H9 (cell line): ENCODE results near the gene TSPEAR. TPM values are rescaled to one million over a fixed set of nuclear protein-coding genes. Genes with fewer than 3 reads are reported as not detected.

ENCODE experiments used
- DNase-seq: peaks from one replicate; pipeline ENCODE4 v3.0.0-alpha.2; 2017
- H2AFZ ChIP-seq: one replicate; pipeline ENCODE4 v1.6.1; 2013; ENCODE audit warnings: mild to moderate bottlenecking, low read length, control low read depth, moderate library complexity
- H2AK5ac ChIP-seq: 2 replicates; pipeline ENCODE4 v1.6.1; 2013; ENCODE audit warnings: low read length, control low read depth, mixed read lengths; ENCODE audit not compliant: insufficient read length
- H2BK120ac ChIP-seq: one replicate; pipeline ENCODE4 v1.6.1; 2013; ENCODE audit warnings: low read depth, mild to moderate bottlenecking, low read length, control low read depth, inconsistent platforms; ENCODE audit not compliant: poor library complexity, severe bottlenecking
- H2BK12ac ChIP-seq: 2 replicates; pipeline ENCODE4 v1.6.1; 2013; ENCODE audit warnings: low read length, control low read depth, mixed read lengths, low read depth; ENCODE audit not compliant: insufficient read length
- H2BK15ac ChIP-seq: 2 replicates; pipeline ENCODE4 v1.6.1; 2013; ENCODE audit warnings: low read depth, low read length, control low read depth
- H2BK20ac ChIP-seq: one replicate; pipeline ENCODE4 v1.6.1; 2013; ENCODE audit warnings: low read depth, mild to moderate bottlenecking, low read length, control low read depth, inconsistent platforms; ENCODE audit not compliant: poor library complexity, severe bottlenecking
- H2BK5ac ChIP-seq: 2 replicates; pipeline ENCODE4 v1.6.1; 2013; ENCODE audit warnings: low read length, control low read depth, mixed read lengths; ENCODE audit not compliant: insufficient read length
- H3K14ac ChIP-seq: 2 replicates; pipeline ENCODE4 v1.6.1; 2013; ENCODE audit warnings: low read length, control low read depth; ENCODE audit not compliant: insufficient read depth
- H3K18ac ChIP-seq: 2 replicates; pipeline ENCODE4 v1.6.1; 2013; ENCODE audit warnings: low read depth, mild to moderate bottlenecking, mixed read lengths, low read length, control low read depth; ENCODE audit not compliant: insufficient read length
- H3K23ac ChIP-seq: 2 replicates; pipeline ENCODE4 v1.6.1; 2013; ENCODE audit warnings: low read length, control low read depth, mixed read lengths, low read depth; ENCODE audit not compliant: insufficient read length
- H3K23me2 ChIP-seq: 2 replicates; pipeline ENCODE4 v1.6.1; 2013; ENCODE audit warnings: low read depth, mild to moderate bottlenecking, mixed read lengths, low read length, control low read depth; ENCODE audit not compliant: insufficient read length, poor library complexity, severe bottlenecking
- H3K27ac ChIP-seq: 2 replicates; pipeline ENCODE4 v1.5.1; 2013; ENCODE audit warnings: low read length, control low read depth, mixed read lengths, low read depth; ENCODE audit not compliant: insufficient read length
- H3K27me3 ChIP-seq: 2 replicates; pipeline ENCODE4 v1.6.1; 2013; ENCODE audit warnings: low read length, control low read depth, inconsistent platforms; ENCODE audit not compliant: insufficient read depth
- H3K4ac ChIP-seq: 2 replicates; pipeline ENCODE4 v1.6.1; 2013; ENCODE audit warnings: low read depth, mild to moderate bottlenecking, control low read depth, inconsistent platforms, low read length, moderate library complexity
- H3K4me1 ChIP-seq: 2 replicates; pipeline ENCODE4 v1.6.1; 2013; ENCODE audit warnings: low read length, control low read depth, inconsistent platforms; ENCODE audit not compliant: insufficient read depth
- H3K4me2 ChIP-seq: 2 replicates; pipeline ENCODE4 v1.6.1; 2013; ENCODE audit warnings: low read length, control low read depth, mixed read lengths; ENCODE audit not compliant: insufficient read length, insufficient read depth
- H3K56ac ChIP-seq: 2 replicates; pipeline ENCODE4 v1.6.1; 2013; ENCODE audit warnings: low read depth, mild to moderate bottlenecking, mixed read lengths, low read length, control low read depth; ENCODE audit not compliant: insufficient read length
- H3K79me1 ChIP-seq: 2 replicates; pipeline ENCODE4 v1.6.1; 2013; ENCODE audit warnings: low read depth, mild to moderate bottlenecking, moderate library complexity, low read length, control low read depth, inconsistent platforms; ENCODE audit not compliant: insufficient read depth, poor library complexity, severe bottlenecking
- H3K79me2 ChIP-seq: 2 replicates; pipeline ENCODE4 v1.6.1; 2013; ENCODE audit warnings: low read length, control low read depth, inconsistent platforms; ENCODE audit not compliant: insufficient read depth
- H3K9ac ChIP-seq: 2 replicates; pipeline ENCODE4 v1.6.1; 2013; ENCODE audit warnings: low read length, control low read depth, mixed read lengths; ENCODE audit not compliant: insufficient read length; ENCODE audit errors: extremely low read depth
- H3K9me3 ChIP-seq: one replicate; pipeline ENCODE4 v1.6.1; 2013; ENCODE audit warnings: low read depth, low read length, inconsistent platforms; ENCODE audit not compliant: control insufficient read depth
- H3T11ph ChIP-seq: one replicate; pipeline ENCODE4 v1.6.1; 2013; ENCODE audit warnings: mild to moderate bottlenecking, low read length, control low read depth, inconsistent platforms
- H4K20me1 ChIP-seq: one replicate; pipeline ENCODE4 v1.6.1; 2013; ENCODE audit not compliant: control insufficient read depth, insufficient read length, insufficient read depth
- H4K5ac ChIP-seq: 2 replicates; pipeline ENCODE4 v1.6.1; 2013; ENCODE audit warnings: low read depth, mild to moderate bottlenecking, mixed read lengths, low read length, control low read depth; ENCODE audit not compliant: insufficient read length
- H4K8ac ChIP-seq: replicated peaks from 2 replicates; pipeline ENCODE4 v1.6.1; 2013; ENCODE audit warnings: low read length, control low read depth, mixed read lengths, low read depth; ENCODE audit not compliant: insufficient read length
- H4K91ac ChIP-seq: 2 replicates; pipeline ENCODE4 v1.6.1; 2013; ENCODE audit warnings: low read depth, mild to moderate bottlenecking, moderate library complexity, mixed read lengths, low read length, control low read depth; ENCODE audit not compliant: insufficient read length
- H3K27ac Mint-ChIP-seq, 3 experiments: 2 replicates in 2 of 3; 3 replicates in 1 of 3; pipeline ENCODE4 v1.8.0; 2020 to 2021; ENCODE audit warnings: mixed read lengths in 3 of 3, mild to moderate bottlenecking in 1 of 3, moderate library complexity in 1 of 3
- H3K27me3 Mint-ChIP-seq: 2 replicates; pipeline ENCODE4 v1.8.0; 2021; ENCODE audit warnings: low read depth, mild to moderate bottlenecking, moderate library complexity, mixed read lengths
- H3K36me3 Mint-ChIP-seq, 3 experiments: 2 replicates in 2 of 3; 3 replicates in 1 of 3; pipeline ENCODE4 v1.8.0; 2020 to 2021; ENCODE audit warnings: low read depth in 3 of 3, mixed read lengths in 3 of 3; ENCODE audit not compliant: insufficient read depth in 1 of 3
- H3K4me1 Mint-ChIP-seq, 2 experiments: 2 replicates each; pipeline ENCODE4 v1.8.0; 2020; ENCODE audit warnings: mixed read lengths in 2 of 2
- H3K4me3 Mint-ChIP-seq, 2 experiments: 2 replicates in 1 of 2; 3 replicates in 1 of 2; pipeline ENCODE4 v1.8.0; 2020 to 2021; ENCODE audit warnings: mild to moderate bottlenecking in 2 of 2, mixed read lengths in 2 of 2, moderate library complexity in 1 of 2
- H3K9me3 Mint-ChIP-seq, 2 experiments: 2 replicates in 1 of 2; 3 replicates in 1 of 2; pipeline ENCODE4 v1.8.0; 2020; ENCODE audit warnings: mild to moderate bottlenecking in 2 of 2, mixed read lengths in 2 of 2, moderate library complexity in 1 of 2
- CTCF ChIP-seq: fragments of 200-600 bp; sonication (generic); conservative IDR thresholded peaks from 3 replicates; pipeline ENCODE4 v1.8.0; 2021; ENCODE audit warnings: antibody characterized with exemption, mild to moderate bottlenecking
- WGBS: extraction: QIAGEN DNeasy Blood & Tissue Kit; methylation state at CpG from one replicate; pipeline ENCODE4 v1.1.7; 2013; ENCODE audit warnings: missing lambda C conversion rate, low lambda C conversion rate, mixed read lengths; ENCODE audit not compliant: insufficient read length; ENCODE audit errors: extremely low coverage; 5-methylcytosine and 5-hydroxymethylcytosine counted together
- total RNA-seq: library from RNA; stranded (reverse); gene quantifications from 2 replicates; pipeline ENCODE4 v1.2.1, GENCODE V29; 2021

Gene TSPEAR
- total RNA-seq, 1 experiment from 2014 or later, result 1.3 TPM

- Histone ChIP-seq H2AK5ac (no peak overlapping the region), H4K91ac (no peak overlapping the region), H3K23me2 (peaks cover 2% of the 10 kb centered on the region), H3K14ac (no peak overlapping the region), H4K20me1 (no peaks in the 10 kb centered on the region), H3K27ac (no peak overlapping the region), H3K79me1 (no peaks in the 10 kb centered on the region), H3K4me1 (no peaks in the 10 kb centered on the region), H2BK5ac (no peak overlapping the region), H3K79me2 (no peaks in the 10 kb centered on the region), H3K9ac (no peak overlapping the region), H3K4ac (no peak overlapping the region), H3K23ac (no peak overlapping the region), H2AFZ (no peak overlapping the region), H2BK12ac (no peak overlapping the region), H4K5ac (no peak overlapping the region), H3K9me3 (no peaks in the 10 kb centered on the region), H3T11ph (no peak overlapping the region), H2BK20ac (no peak overlapping the region), H4K8ac (no peak overlapping the region), H2BK15ac (no peak overlapping the region), H3K56ac (no peak overlapping the region), H3K27me3 (no peaks in the 10 kb centered on the region), H3K18ac (no peak overlapping the region), H3K4me2 (no peak overlapping the region), H2BK120ac (no peak overlapping the region)
- Mint-ChIP-seq H3K9me3 (peaks cover 22 to 25% of the 10 kb centered on the region in 2 experiments), H3K4me1 (peaks cover 13 to 14% of the 10 kb centered on the region in 2 experiments), H3K27ac (no peak overlapping the region), H3K27me3 (peaks cover 8% of the 10 kb centered on the region), H3K4me3 (no peak overlapping the region), H3K36me3 (peaks cover 9 to 20% (median 16%) of the 10 kb centered on the region in 3 experiments)
- DNase-seq, result no peak
- WGBS, result no CpG with 5 or more reads among the region's 14 CpGs
- TF ChIP-seq CTCF, result no peak
These were observed 67.5 kb downstream of the TSPEAR start for GRCh38 chr21:44643741-44644310.
